Measurements from ENCODE around the gene TMEM117. TPM values are rescaled to one million over a fixed set of nuclear protein-coding genes. Genes with fewer than 3 reads are reported as not detected.

TMEM117 gene
- total and polyA plus RNA-seq, 11 donors = 3.7 to 13.5 (median 7.3) TPM

- intact Hi-C loops (cut with DNase I) = no loop called here
- Histone ChIP-seq H3K4me1 (no peaks in the 10 kb centered on the region), H3K27ac (no peak overlapping the region), H3K4me3 (no peak overlapping the region), H3K9me3 (no peaks in the 10 kb centered on the region), H3K27me3 (no peaks in the 10 kb centered on the region), H3K36me3 (no peaks in the 10 kb centered on the region)
- ATAC-seq (no peak), DNase-seq (no peak)
- no peak for TF ChIP-seq POLR2A (IDR thresholded peaks at IDR 0.05)
- no peak for TF ChIP-seq CTCF (IDR thresholded peaks at IDR 0.05)
- WGBS, 4 donors = 92 to 97% (median 96%) methylated on average over 3 of the region's 3 CpGs
Observed at GRCh38 chr12:44063671-44064070, 227.8 kb downstream of the TMEM117 start.

GRCh38 chr12:44076871-44077270 lies 241.0 kb downstream of the TMEM117 start:
- DNase-seq = no peak
- no peak for TF ChIP-seq CTCF (IDR thresholded peaks at IDR 0.05)
- TF ChIP-seq POLR2A (IDR thresholded peaks at IDR 0.05) = no peak
- no peaks in the 10 kb centered on the region for H3K36me3 ChIP-seq
- H3K9me3 ChIP-seq = no peaks in the 10 kb centered on the region
- no peak overlapping the region for H3K4me3 ChIP-seq
- intact Hi-C loops (cut with DNase I) = loop anchor here in 1 of 10 donors (2.0 kb wide), 1 partner anchor 20 kb away; no protein-coding TSS in a partner anchor
- H3K4me1 ChIP-seq = no peaks in the 10 kb centered on the region
- WGBS, 4 donors = 79 to 86% (median 81%) methylated on average over 2 of the region's 2 CpGs
- ATAC-seq = no peak
- no peak overlapping the region for H3K27ac ChIP-seq
- H3K27me3 ChIP-seq = no peaks in the 10 kb centered on the region

- TF ChIP-seq CTCF (IDR thresholded peaks at IDR 0.05) (no peak), POLR2A (IDR thresholded peaks at IDR 0.05) (no peak)
- Histone ChIP-seq H3K27me3 (no peaks in the 10 kb centered on the region), H3K27ac (no peak overlapping the region), H3K36me3 (no peaks in the 10 kb centered on the region), H3K4me3 (no peak overlapping the region), H3K4me1 (no peaks in the 10 kb centered on the region), H3K9me3 (no peaks in the 10 kb centered on the region)
- WGBS, 4 donors = 40 to 44% (median 41%) methylated on average over 2 of the region's 2 CpGs
- DNase-seq = no peak
- no peak for ATAC-seq
- intact Hi-C loops (cut with DNase I) = loop anchor here in 1 of 10 donors (2.0 kb wide), 1 partner anchor 20 kb away; no protein-coding TSS in a partner anchor
Observed at GRCh38 chr12:44077294-44077693, 241.4 kb downstream of the TMEM117 start.

- Histone ChIP-seq H3K27me3 (no peaks in the 10 kb centered on the region), H3K9me3 (no peaks in the 10 kb centered on the region), H3K4me1 (no peaks in the 10 kb centered on the region), H3K27ac (no peak overlapping the region), H3K36me3 (no peaks in the 10 kb centered on the region), H3K4me3 (no peak overlapping the region)
- ATAC-seq = no peak
- TF ChIP-seq POLR2A (IDR thresholded peaks at IDR 0.05) (no peak), CTCF (IDR thresholded peaks at IDR 0.05) (no peak)
- no peak for DNase-seq
- WGBS, 4 donors = 68 to 85% (median 81%) methylated on average over 4 of the region's 4 CpGs
- intact Hi-C loops (cut with DNase I) = no loop called here
Observed at GRCh38 chr12:44078273-44078672, 242.4 kb downstream of the TMEM117 start.
